Suprapubic skin (tissue), 4 donors: ENCODE data around the gene EXD3.
"Not testable (repeated sequence)": the region's sequence is repeated elsewhere in the genome, so short reads cannot be mapped to it uniquely, and the experiment has no call there.

ENCODE experiments used
- EP300 ChIP-seq: sonication (generic); formaldehyde crosslinking; IDR thresholded peaks from one replicate; pipeline ENCODE4 v1.6.1; 2017; ENCODE audit warnings: antibody characterized with exemption
- POLR2A ChIP-seq, 2 donors: fragments of 450-650 bp; IDR thresholded peaks; one replicate each; pipeline ENCODE4 v1.6.1; 2017; ENCODE audit warnings: antibody characterized with exemption in 2 of 2, mild to moderate bottlenecking in 2 of 2, moderate library complexity in 2 of 2
- POLR2AphosphoS5 ChIP-seq, 3 donors: sonication (generic); formaldehyde crosslinking; IDR thresholded peaks; one replicate each; pipeline ENCODE4 v1.6.1; 2017; ENCODE audit warnings: antibody characterized with exemption in 3 of 3
- TF ChIP-seq, protein P1 (sequence below), 2 donors: fragments of 200-600 bp in 1 of 2; fragments of 450-650 bp in 1 of 2; sonication (generic) in 1 of 2; IDR thresholded peaks; one replicate each; pipeline ENCODE4 v1.5.1; 2016 to 2019; ENCODE audit warnings: antibody characterized with exemption in 2 of 2, mild to moderate bottlenecking in 1 of 2, moderate library complexity in 1 of 2

DNA sequence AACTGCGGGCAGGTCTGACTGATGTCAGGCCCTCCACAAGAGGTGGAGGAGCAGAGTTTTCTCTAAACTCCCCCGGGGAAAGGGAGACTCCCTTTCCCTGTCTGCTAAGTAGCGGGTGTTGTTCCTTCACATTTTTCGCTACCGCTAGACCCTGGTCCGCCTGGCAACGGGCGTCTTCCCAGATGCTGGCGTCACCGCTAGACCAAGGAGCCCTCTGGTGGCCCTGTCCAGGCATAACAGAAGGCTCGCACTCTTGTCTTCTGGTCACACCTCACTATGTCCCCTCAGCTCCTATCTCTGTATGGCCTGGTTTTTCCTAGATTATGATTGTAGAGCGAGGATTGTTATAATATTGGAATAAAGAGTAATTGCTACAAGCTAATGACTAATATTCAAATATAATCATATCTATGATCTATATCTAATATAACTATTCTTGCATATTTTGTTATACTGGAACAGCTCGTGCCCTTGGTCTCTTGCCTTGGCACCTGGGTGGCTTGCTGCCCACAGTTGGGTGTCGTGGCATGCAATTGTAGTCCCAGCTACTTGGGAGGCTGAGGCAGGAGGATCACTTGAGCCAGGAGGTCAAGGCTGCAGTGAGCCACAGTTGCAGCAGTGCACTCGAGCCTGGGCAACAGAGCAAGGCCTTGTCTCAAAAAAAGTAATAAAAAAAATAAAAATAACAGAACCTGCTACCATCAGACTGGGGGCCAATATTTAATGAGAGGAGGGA lies 160.6 kb downstream of the EXD3 start:
- TF ChIP-seq, protein P1, sequence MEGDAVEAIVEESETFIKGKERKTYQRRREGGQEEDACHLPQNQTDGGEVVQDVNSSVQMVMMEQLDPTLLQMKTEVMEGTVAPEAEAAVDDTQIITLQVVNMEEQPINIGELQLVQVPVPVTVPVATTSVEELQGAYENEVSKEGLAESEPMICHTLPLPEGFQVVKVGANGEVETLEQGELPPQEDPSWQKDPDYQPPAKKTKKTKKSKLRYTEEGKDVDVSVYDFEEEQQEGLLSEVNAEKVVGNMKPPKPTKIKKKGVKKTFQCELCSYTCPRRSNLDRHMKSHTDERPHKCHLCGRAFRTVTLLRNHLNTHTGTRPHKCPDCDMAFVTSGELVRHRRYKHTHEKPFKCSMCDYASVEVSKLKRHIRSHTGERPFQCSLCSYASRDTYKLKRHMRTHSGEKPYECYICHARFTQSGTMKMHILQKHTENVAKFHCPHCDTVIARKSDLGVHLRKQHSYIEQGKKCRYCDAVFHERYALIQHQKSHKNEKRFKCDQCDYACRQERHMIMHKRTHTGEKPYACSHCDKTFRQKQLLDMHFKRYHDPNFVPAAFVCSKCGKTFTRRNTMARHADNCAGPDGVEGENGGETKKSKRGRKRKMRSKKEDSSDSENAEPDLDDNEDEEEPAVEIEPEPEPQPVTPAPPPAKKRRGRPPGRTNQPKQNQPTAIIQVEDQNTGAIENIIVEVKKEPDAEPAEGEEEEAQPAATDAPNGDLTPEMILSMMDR (IDR thresholded peaks at IDR 0.05), result peak in 1 of 2 donors; percentile 39
- TF ChIP-seq POLR2A (IDR thresholded peaks at IDR 0.05); EP300; POLR2AphosphoS5 (IDR thresholded peaks at IDR 0.05): not testable (repeated sequence)
